Endothelial cell of umbilical vein (primary cell): ENCODE data around the gene KRTAP10-11. TPM values are rescaled to one million over a fixed set of nuclear protein-coding genes. Genes with fewer than 3 reads are reported as not detected.
"Not testable (repeated sequence)": the region's sequence is repeated elsewhere in the genome, so short reads cannot be mapped to it uniquely, and the experiment has no call there.

Experiments used
- Bru-seq: library from RNA; stranded (reverse); fragments of 400-500 nt; gene quantifications from one replicate; lab custom pipeline; 2021; lab: Mats Ljungman, UMichigan
- BruChase-seq, 2 experiments: library from RNA; stranded (reverse); fragments of 400-500 nt; gene quantifications; one replicate each; lab custom pipeline; 2021; lab: Mats Ljungman, UMichigan
- BruUV-seq: library from RNA; stranded (reverse); fragments of 400-500 nt; replicated peaks from 2 replicates; lab custom pipeline; 2021; lab: Mats Ljungman, UMichigan
- CTCF ChIA-PET: fragments of 300-600, 350-600 bp; sonication (Branson Sonifier 250); formaldehyde crosslinking; loops from one replicate; lab custom pipeline; 2021; ENCODE audit warnings: antibody characterized with exemption, inconsistent platforms; lab: Charles Lee
- POLR2A ChIA-PET: fragments of 300-600, 350-600 bp; sonication (Branson Sonifier 250); formaldehyde crosslinking; loops from one replicate; lab custom pipeline; 2021; ENCODE audit warnings: antibody characterized with exemption, inconsistent platforms; lab: Charles Lee
- DNase-seq: peaks from one replicate; pipeline ENCODE4 v3.0.0-alpha.2; 2011; ENCODE audit warnings: low read depth, low spot score
- FAIRE-seq: peaks from 2 replicates; lab custom pipeline; 2011; peaks lifted over from hg19 to GRCh38; lab: Jason Lieb, UNC
- H2AFZ ChIP-seq: 2 replicates; pipeline ENCODE4 v1.6.0; 2012; ENCODE audit warnings: low read depth, low read length, control low read depth, inconsistent platforms
- H3K27ac ChIP-seq: 2 replicates; pipeline ENCODE4 v1.5.1; 2011; ENCODE audit warnings: low read depth, mild to moderate bottlenecking, control low read depth, low read length, moderate library complexity; ENCODE audit not compliant: insufficient read depth
- H3K27me3 ChIP-seq, 2 experiments: 2 replicates each; pipeline versions ENCODE4 v1.6.0 to v1.6.1; 2011; ENCODE audit warnings: low read length in 2 of 2, mixed read lengths in 1 of 2; ENCODE audit not compliant: control insufficient read depth in 2 of 2, insufficient read depth in 2 of 2
- H3K36me3 ChIP-seq, 2 experiments: 2 replicates in 1 of 2; 3 replicates in 1 of 2; pipeline ENCODE4 v1.5.1; 2011; ENCODE audit warnings: low read length in 2 of 2, mild to moderate bottlenecking in 1 of 2, moderate library complexity in 1 of 2; ENCODE audit not compliant: control insufficient read depth in 2 of 2, insufficient read depth in 2 of 2; ENCODE audit errors: extremely low read depth in 1 of 2
- H3K4me1 ChIP-seq: 3 replicates; pipeline ENCODE4 v1.5.1; 2011; ENCODE audit warnings: mild to moderate bottlenecking, low read length; ENCODE audit not compliant: control insufficient read depth, insufficient read depth; ENCODE audit errors: extremely low read depth
- H3K4me2 ChIP-seq: 2 replicates; pipeline ENCODE4 v1.6.1; 2011; ENCODE audit warnings: low read length, control low read depth, mixed read lengths; ENCODE audit not compliant: insufficient read depth
- H3K4me3 ChIP-seq, 3 experiments: fragments of 200-600 bp in 1 of 3; sonication (generic), shearing (Covaris generic) in 1 of 3; replicated peaks in 1 of 3; 2 replicates each; pipeline ENCODE4 v1.5.1; 2011 to 2016; ENCODE audit warnings: control low read depth in 3 of 3, low read length in 3 of 3, mild to moderate bottlenecking in 2 of 3, inconsistent platforms in 1 of 3, low read depth in 1 of 3, moderate library complexity in 1 of 3; ENCODE audit not compliant: insufficient read depth in 1 of 3
- H3K79me2 ChIP-seq: 2 replicates; pipeline ENCODE4 v1.6.0; 2012; ENCODE audit warnings: low read length, inconsistent platforms; ENCODE audit not compliant: control insufficient read depth, insufficient read depth
- H3K9ac ChIP-seq: replicated peaks from 2 replicates; pipeline ENCODE3; 2011; ENCODE audit warnings: low read length, control low read depth; ENCODE audit not compliant: insufficient read depth; ENCODE audit errors: extremely low read depth
- H3K9me1 ChIP-seq: replicated peaks from 3 replicates; pipeline ENCODE4 v1.6.0; 2011; ENCODE audit warnings: mild to moderate bottlenecking, low read length; ENCODE audit not compliant: control insufficient read depth, insufficient read depth; ENCODE audit errors: extremely low read depth
- H3K9me3 ChIP-seq: replicated peaks from 2 replicates; pipeline ENCODE4 v1.5.1; 2012; ENCODE audit warnings: low read length, inconsistent platforms; ENCODE audit not compliant: control insufficient read depth, insufficient read depth
- H4K20me1 ChIP-seq: replicated peaks from 2 replicates; pipeline ENCODE3; 2011; ENCODE audit warnings: mild to moderate bottlenecking, low read length; ENCODE audit not compliant: control insufficient read depth, insufficient read depth; ENCODE audit errors: extremely low read depth
- EZH2 ChIP-seq: IDR thresholded peaks from 2 replicates; pipeline ENCODE4 v1.6.1; 2012; ENCODE audit warnings: borderline replicate concordance, low read depth, mild to moderate bottlenecking, moderate library complexity, low read length, inconsistent platforms; ENCODE audit not compliant: severe bottlenecking
- FOS ChIP-seq: IDR thresholded peaks from 2 replicates; pipeline ENCODE4 v1.6.1; 2011; ENCODE audit warnings: mild to moderate bottlenecking, low read length, moderate library complexity, borderline replicate concordance; ENCODE audit not compliant: insufficient read depth
- GATA2 ChIP-seq: IDR thresholded peaks from 2 replicates; pipeline ENCODE4 v1.7.0; 2011; ENCODE audit warnings: low read depth, mild to moderate bottlenecking, moderate library complexity, mixed read lengths, low read length; ENCODE audit not compliant: insufficient read length, insufficient read depth
- JUN ChIP-seq: IDR thresholded peaks from 2 replicates; pipeline ENCODE4 v1.6.1; 2011; ENCODE audit warnings: borderline replicate concordance, low read depth; ENCODE audit not compliant: insufficient read length, insufficient read depth
- MYC ChIP-seq: IDR thresholded peaks from one replicate; pipeline ENCODE4 v1.6.1; 2011; ENCODE audit warnings: mild to moderate bottlenecking, low read depth, low read length
- POLR2A ChIP-seq: IDR thresholded peaks from 2 replicates; pipeline ENCODE4 v1.6.1; 2012; ENCODE audit warnings: low read depth, mild to moderate bottlenecking, control low read depth, low read length
- POLR2AphosphoS5 ChIP-seq: IDR thresholded peaks from 2 replicates; pipeline ENCODE4 v1.6.1; 2012; ENCODE audit warnings: low read depth, mild to moderate bottlenecking, control low read depth, low read length, moderate library complexity; ENCODE audit not compliant: insufficient read depth
- dilution Hi-C: fragments of 300-500 bp; cut with MboI; formaldehyde crosslinking; loops from one replicate; pipeline ENCODE4 v1.15.0; 2019; ENCODE audit warnings: low sequenced_read_pairs; ENCODE audit not compliant: extremely low pct_ligation_motif_present
- intact Hi-C: fragments of 100-400 bp; cut with micrococcal nuclease; formaldehyde crosslinking; loops from one replicate; pipeline ENCODE4 v1.10.0; 2022
- long read RNA-seq: library from polyadenylated mRNA; stranded (forward); transcript quantifications from one replicate; pipeline ENCODE4 v2.0.0, GENCODE V29; 2021
- polyA minus RNA-seq, 3 experiments: library from RNA; depleted of rRNA, polyadenylated mRNA; stranded (reverse); fragments of >200 nt; gene quantifications; 1 replicate in 1 of 3; 2 replicates in 2 of 3; pipeline ENCODE4 v1.2.3, GENCODE V29; 2011
- polyA plus RNA-seq, 4 experiments: library from polyadenylated mRNA; depleted of rRNA in 3 of 4; stranded (reverse) in 3 of 4; unstranded in 1 of 4; fragments of >200 nt; gene quantifications; 2 replicates each; pipeline versions ENCODE4 v1.2.1 to v1.2.3, GENCODE V29; 2011 to 2012; ENCODE audit warnings: missing spikeins in 1 of 4
- total RNA-seq: library from RNA; stranded (reverse); gene quantifications from 2 replicates; pipeline ENCODE4 v1.2.3, GENCODE V29; 2021
- TF ChIP-seq, protein P1 (sequence below), 2 donors: IDR thresholded peaks; 1 replicate in 1 of 2; 2 replicates in 1 of 2; pipeline ENCODE4 v1.5.1; 2011; ENCODE audit warnings: low read length in 2 of 2, mild to moderate bottlenecking in 2 of 2, moderate library complexity in 2 of 2, control low read depth in 1 of 2, inconsistent platforms in 1 of 2, low read depth in 1 of 2; ENCODE audit not compliant: insufficient read depth in 1 of 2; ENCODE audit errors: extremely low read depth in 1 of 2
- TF ChIP-seq, protein P2 (sequence below): IDR thresholded peaks from 2 replicates; pipeline ENCODE4 v1.6.1; 2011; ENCODE audit not compliant: insufficient read depth, insufficient read length

The KRTAP10-11 gene, protein sequence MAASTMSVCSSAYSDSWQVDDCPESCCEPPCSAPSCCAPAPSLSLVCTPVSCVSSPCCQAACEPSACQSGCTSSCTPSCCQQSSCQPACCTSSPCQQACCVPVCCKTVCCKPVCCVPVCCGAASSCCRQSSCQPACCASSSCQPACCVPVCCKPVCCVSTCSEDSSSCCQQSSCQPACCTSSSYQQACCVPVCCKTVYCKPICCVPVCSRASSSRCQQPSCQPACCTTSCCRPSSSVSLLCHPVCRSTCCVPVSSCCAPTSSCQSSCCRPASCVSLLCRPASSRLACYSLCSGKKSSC
- total RNA-seq (not detected in 2 replicates), polyA plus RNA-seq (not detected in 2 replicates), polyA minus RNA-seq (not detected in 2 replicates), Bru-seq, nascent RNA (not detected), BruChase-seq, experiment 1, labeled RNA remaining after a 6-hour chase (not detected), BruChase-seq, experiment 2, labeled RNA remaining after a 2-hour chase (not detected)
- polyA plus RNA-seq (2011; cell fraction: cytosol; rRNA removed): not detected in 2 replicates
- polyA plus RNA-seq (2011; cell fraction: nucleus; rRNA removed): not detected in 2 replicates
- polyA plus RNA-seq (2012): not detected in 2 replicates
- not detected for polyA minus RNA-seq (2011; cell fraction: cytosol; rRNA and poly(A)+ RNA removed)
- not detected in 2 replicates for polyA minus RNA-seq (2011; cell fraction: nucleus; rRNA and poly(A)+ RNA removed)
- long read RNA-seq: 0 reads

DNA sequence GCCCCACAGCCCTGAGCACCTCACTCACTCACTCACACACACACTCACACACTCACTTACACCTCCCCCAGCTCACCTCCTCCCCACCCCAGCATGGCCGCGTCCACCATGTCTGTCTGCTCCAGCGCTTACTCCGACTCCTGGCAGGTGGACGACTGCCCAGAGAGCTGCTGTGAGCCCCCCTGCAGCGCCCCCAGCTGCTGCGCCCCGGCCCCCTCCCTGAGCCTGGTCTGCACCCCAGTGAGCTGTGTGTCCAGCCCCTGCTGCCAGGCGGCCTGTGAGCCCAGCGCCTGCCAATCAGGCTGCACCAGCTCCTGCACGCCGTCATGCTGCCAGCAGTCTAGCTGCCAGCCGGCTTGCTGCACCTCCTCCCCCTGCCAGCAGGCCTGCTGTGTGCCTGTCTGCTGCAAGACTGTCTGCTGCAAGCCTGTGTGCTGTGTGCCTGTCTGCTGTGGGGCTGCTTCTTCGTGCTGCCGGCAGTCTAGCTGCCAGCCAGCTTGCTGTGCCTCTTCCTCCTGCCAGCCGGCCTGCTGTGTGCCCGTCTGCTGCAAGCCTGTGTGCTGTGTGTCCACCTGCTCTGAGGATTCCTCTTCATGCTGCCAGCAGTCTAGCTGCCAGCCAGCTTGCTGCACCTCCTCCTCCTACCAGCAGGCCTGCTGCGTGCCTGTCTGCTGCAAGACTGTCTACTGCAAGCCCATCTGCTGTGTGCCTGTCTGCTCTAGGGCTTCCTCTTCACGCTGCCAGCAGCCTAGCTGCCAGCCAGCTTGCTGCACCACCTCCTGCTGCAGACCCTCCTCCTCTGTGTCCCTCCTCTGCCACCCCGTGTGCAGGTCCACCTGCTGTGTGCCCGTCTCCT is at the start of gene KRTAP10-11:
KRTAP10-11 (plus strand) TSS at position 49 of the 856 bp plus-strand sequence; CDS start at position 94, 45 bp downstream.
- BruUV-seq, H3K9me3 ChIP-seq, dilution Hi-C loops: not testable (repeated sequence)

DNA sequence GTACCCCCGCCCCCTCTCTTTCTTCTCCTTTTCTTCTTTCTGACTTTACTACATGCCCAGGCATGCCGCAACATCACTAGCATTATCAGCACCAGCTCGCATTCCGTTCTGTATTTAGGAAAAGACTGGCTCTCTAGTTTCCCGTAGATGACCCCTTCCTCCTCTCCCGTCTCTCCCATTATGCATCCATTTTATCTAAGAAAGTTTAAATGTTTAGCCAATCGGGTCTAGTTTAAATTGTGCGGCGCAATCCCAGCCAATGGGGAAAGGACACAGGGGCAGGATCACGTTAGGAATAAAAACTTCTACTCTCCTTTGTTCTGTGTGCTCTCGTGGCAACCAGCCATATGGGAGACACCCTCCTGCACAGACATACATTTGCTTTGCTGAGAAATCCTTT is 48.2 kb upstream of the KRTAP10-11 start:
- H3K9me1 ChIP-seq: no peaks in the 10 kb centered on the region
- FAIRE-seq (no peak), DNase-seq (no peak)
- ChIA-PET CTCF (no interaction called here), POLR2A (no interaction called here)
- no peak overlapping the region for H2AFZ ChIP-seq
- dilution Hi-C loops: no loop called here
- H3K27me3 ChIP-seq: peaks cover 0 to 2% of the 10 kb centered on the region in 2 experiments
- no peaks in the 10 kb centered on the region for H3K4me1 ChIP-seq
- no peaks in the 10 kb centered on the region for H3K36me3 ChIP-seq
- intact Hi-C loops: no loop called here
- H3K27ac ChIP-seq: no peak overlapping the region
- H3K9me3 ChIP-seq: no peaks in the 10 kb centered on the region
- H3K79me2 ChIP-seq: no peaks in the 10 kb centered on the region
- no TSS peak for BruUV-seq
- no peak overlapping the region for H3K4me3 ChIP-seq
- TF ChIP-seq MYC (no peak), FOS (no peak), EZH2 (no peak), POLR2A (no peak), POLR2AphosphoS5 (no peak), GATA2 (no peak), JUN (no peak)
- TF ChIP-seq, protein P1, sequence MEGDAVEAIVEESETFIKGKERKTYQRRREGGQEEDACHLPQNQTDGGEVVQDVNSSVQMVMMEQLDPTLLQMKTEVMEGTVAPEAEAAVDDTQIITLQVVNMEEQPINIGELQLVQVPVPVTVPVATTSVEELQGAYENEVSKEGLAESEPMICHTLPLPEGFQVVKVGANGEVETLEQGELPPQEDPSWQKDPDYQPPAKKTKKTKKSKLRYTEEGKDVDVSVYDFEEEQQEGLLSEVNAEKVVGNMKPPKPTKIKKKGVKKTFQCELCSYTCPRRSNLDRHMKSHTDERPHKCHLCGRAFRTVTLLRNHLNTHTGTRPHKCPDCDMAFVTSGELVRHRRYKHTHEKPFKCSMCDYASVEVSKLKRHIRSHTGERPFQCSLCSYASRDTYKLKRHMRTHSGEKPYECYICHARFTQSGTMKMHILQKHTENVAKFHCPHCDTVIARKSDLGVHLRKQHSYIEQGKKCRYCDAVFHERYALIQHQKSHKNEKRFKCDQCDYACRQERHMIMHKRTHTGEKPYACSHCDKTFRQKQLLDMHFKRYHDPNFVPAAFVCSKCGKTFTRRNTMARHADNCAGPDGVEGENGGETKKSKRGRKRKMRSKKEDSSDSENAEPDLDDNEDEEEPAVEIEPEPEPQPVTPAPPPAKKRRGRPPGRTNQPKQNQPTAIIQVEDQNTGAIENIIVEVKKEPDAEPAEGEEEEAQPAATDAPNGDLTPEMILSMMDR (IDR thresholded peaks at IDR 0.05; ENCODE audit: extremely low read depth in 1 of 2, insufficient read depth in 1 of 2, low read depth in 1 of 2, low read length in 2 of 2): no peak
- TF ChIP-seq, protein P2, sequence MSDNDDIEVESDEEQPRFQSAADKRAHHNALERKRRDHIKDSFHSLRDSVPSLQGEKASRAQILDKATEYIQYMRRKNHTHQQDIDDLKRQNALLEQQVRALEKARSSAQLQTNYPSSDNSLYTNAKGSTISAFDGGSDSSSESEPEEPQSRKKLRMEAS: no peak
- H3K4me2 ChIP-seq: no peak overlapping the region
- no peaks in the 10 kb centered on the region for H4K20me1 ChIP-seq
- H3K9ac ChIP-seq: no peak overlapping the region

More for the DNA sequence above, at the start of gene KRTAP10-11:
- H2AFZ ChIP-seq, DNase-seq, intact Hi-C loops, POLR2A ChIA-PET, H3K27me3 ChIP-seq, H3K9ac ChIP-seq, H3K4me1 ChIP-seq, H3K79me2 ChIP-seq, H3K4me2 ChIP-seq, H3K9me1 ChIP-seq, H3K36me3 ChIP-seq, H4K20me1 ChIP-seq, H3K4me3 ChIP-seq, CTCF ChIA-PET, H3K27ac ChIP-seq, FAIRE-seq: not testable (repeated sequence)
